Adrenal gland (tissue), 5 donors: ENCODE measurements around the gene PELI2.

Experiments
- CTCF ChIP-seq, 6 experiments: fragments of 450-650 bp in 4 of 6; fragments of 200-600 bp in 2 of 6; sonication (generic) in 1 of 6; IDR thresholded peaks; 1 replicate in 5 of 6; 2 replicates in 1 of 6; pipeline versions ENCODE4 v1.5.1 to v1.8.0; 2016 to 2021; ENCODE audit warnings: antibody characterized with exemption in 6 of 6, mild to moderate bottlenecking in 2 of 6, moderate library complexity in 1 of 6
- POLR2A ChIP-seq, 2 donors: fragments of 450-650 bp; IDR thresholded peaks; one replicate each; pipeline ENCODE4 v1.6.1; 2017; ENCODE audit warnings: antibody characterized with exemption in 2 of 2, mild to moderate bottlenecking in 2 of 2, moderate library complexity in 1 of 2
- donor health status: DM: no; HTN: no; CAD: no.

- TF ChIP-seq CTCF (IDR thresholded peaks at IDR 0.05) (no peak), POLR2A (IDR thresholded peaks at IDR 0.05) (no peak)
These were observed 3.6 kb downstream of the PELI2 start for GRCh38 chr14:56121816-56122215.
